ENCODE data around the gene ABCC12.

DNA sequence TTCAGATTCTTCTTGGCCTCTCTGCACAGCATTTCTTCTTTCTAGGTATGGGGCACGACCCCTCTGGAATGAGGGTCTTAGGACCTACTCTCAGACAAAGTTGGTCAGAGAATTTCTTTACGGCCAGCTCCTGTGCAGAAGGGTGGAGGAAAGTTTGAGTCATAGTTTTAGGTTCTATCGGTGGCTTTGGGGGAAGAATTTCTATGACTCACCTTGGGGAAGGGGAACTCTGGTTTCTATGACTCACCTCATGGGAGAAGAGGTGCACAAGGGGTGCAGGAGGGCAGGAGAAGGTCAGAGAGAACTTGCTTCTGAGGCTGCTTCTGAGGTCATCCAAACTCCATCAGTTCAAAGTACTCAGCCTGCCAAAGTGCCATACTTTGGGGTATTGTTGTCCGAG is 2.5 kb upstream of the ABCC12 start:
- TF ChIP-seq, protein P1, sequence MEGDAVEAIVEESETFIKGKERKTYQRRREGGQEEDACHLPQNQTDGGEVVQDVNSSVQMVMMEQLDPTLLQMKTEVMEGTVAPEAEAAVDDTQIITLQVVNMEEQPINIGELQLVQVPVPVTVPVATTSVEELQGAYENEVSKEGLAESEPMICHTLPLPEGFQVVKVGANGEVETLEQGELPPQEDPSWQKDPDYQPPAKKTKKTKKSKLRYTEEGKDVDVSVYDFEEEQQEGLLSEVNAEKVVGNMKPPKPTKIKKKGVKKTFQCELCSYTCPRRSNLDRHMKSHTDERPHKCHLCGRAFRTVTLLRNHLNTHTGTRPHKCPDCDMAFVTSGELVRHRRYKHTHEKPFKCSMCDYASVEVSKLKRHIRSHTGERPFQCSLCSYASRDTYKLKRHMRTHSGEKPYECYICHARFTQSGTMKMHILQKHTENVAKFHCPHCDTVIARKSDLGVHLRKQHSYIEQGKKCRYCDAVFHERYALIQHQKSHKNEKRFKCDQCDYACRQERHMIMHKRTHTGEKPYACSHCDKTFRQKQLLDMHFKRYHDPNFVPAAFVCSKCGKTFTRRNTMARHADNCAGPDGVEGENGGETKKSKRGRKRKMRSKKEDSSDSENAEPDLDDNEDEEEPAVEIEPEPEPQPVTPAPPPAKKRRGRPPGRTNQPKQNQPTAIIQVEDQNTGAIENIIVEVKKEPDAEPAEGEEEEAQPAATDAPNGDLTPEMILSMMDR (conservative IDR thresholded peaks at IDR 0.05; ENCODE audit: low read depth, low read length) = no peak
- TF ChIP-seq CEBPB (IDR thresholded peaks at IDR 0.05; ENCODE audit: low read depth, low read length) = no peak
- no peak for TF ChIP-seq MAZ (IDR thresholded peaks at IDR 0.05; ENCODE audit: borderline replicate concordance, low read depth, low read length)
- TF ChIP-seq, protein P2, sequence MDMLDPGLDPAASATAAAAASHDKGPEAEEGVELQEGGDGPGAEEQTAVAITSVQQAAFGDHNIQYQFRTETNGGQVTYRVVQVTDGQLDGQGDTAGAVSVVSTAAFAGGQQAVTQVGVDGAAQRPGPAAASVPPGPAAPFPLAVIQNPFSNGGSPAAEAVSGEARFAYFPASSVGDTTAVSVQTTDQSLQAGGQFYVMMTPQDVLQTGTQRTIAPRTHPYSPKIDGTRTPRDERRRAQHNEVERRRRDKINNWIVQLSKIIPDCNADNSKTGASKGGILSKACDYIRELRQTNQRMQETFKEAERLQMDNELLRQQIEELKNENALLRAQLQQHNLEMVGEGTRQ (IDR thresholded peaks at IDR 0.05; ENCODE audit: low read depth, low read length) = no peak
- TF ChIP-seq RFX5 (IDR thresholded peaks at IDR 0.05; ENCODE audit: low read depth, low read length) = no peak
- TF ChIP-seq MAFK (IDR thresholded peaks at IDR 0.05; ENCODE audit: low read depth, low read length) = no peak
- no peak for TF ChIP-seq POLR2A (IDR thresholded peaks at IDR 0.05; ENCODE audit: low read depth, low read length)
- no peak for TF ChIP-seq RAD21 (IDR thresholded peaks at IDR 0.05; ENCODE audit: low read length)
- TF ChIP-seq CHD1 (IDR thresholded peaks at IDR 0.05; ENCODE audit: low read depth, low read length) = no peak
- TF ChIP-seq MXI1 (IDR thresholded peaks at IDR 0.05; ENCODE audit: borderline replicate concordance, low read depth, low read length) = no peak
- TF ChIP-seq NFE2L2 (IDR thresholded peaks at IDR 0.05; ENCODE audit: low read depth, low read length) = no peak
- peak; percentile 96 for TF ChIP-seq FOS (IDR thresholded peaks at IDR 0.05; ENCODE audit: low read depth, low read length)
- no peak for TF ChIP-seq SMC3 (IDR thresholded peaks at IDR 0.05; ENCODE audit: low read depth, low read length)
- TF ChIP-seq, protein P3, sequence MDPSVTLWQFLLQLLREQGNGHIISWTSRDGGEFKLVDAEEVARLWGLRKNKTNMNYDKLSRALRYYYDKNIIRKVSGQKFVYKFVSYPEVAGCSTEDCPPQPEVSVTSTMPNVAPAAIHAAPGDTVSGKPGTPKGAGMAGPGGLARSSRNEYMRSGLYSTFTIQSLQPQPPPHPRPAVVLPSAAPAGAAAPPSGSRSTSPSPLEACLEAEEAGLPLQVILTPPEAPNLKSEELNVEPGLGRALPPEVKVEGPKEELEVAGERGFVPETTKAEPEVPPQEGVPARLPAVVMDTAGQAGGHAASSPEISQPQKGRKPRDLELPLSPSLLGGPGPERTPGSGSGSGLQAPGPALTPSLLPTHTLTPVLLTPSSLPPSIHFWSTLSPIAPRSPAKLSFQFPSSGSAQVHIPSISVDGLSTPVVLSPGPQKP (IDR thresholded peaks at IDR 0.05; ENCODE audit: borderline replicate concordance, low read depth, low read length) = no peak
